ENCODE measurements around the gene FOXK2. TPM values are rescaled to one million over a fixed set of nuclear protein-coding genes. Genes with fewer than 3 reads are reported as not detected.

Gene FOXK2
- total and polyA plus RNA-seq, 2 of the 8 experiments (the other 6 are each of a cell fraction or from before 2014, with no cell fraction given): 34.7 to 64.9 TPM

DNA sequence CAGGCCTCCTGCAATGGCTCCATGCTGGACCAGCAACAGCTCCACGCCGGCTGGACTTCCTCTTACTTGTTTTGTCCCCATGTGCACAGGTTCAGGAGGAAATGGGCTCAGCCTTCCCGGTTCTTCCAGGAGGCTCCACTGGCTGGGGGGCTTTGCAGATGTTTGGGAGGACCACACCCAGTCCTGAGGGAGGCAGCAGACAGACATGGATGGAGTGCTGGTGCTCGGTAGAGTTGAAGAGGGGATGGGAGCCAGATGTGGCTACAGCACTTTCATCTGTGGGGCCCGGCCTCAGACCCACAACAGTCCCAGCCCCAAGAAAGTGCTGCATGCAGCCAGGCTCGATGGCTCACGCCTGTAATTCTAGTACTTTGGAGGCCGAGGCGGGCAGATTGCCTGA lies 39.2 kb upstream of the FOXK2 start:
- POLR2A ChIA-PET (ENCODE audit: partially characterized antibody): interaction anchor here (0.6 to 2.4 kb wide), 2 partner anchors 12 to 15 kb away, joined by 3 to 7 read pairs; no protein-coding TSS in a partner anchor
- no peak for DNase-seq (ENCODE audit: low read depth in 1 of 2, low spot score in 2 of 2)
- Histone ChIP-seq H3K9ac (replicated peaks in 1 of 4; ENCODE audit: extremely low read depth in 1 of 4, low read depth in 3 of 4, low read length in 3 of 4) (no peak overlapping the region), H2BK5ac (ENCODE audit: low read depth, low read length) (no peak overlapping the region), H4K5ac (ENCODE audit: insufficient read length, low read depth, low read length) (no peak overlapping the region), H3K4me3 (ENCODE audit: extremely low read depth in 1 of 4, insufficient read depth in 2 of 4, low read depth in 3 of 4, low read length in 4 of 4) (no peak overlapping the region), H3K4me1 (replicated peaks in 1 of 4; ENCODE audit: control insufficient read depth in 3 of 4, insufficient read depth in 4 of 4, low read length in 3 of 4) (no peaks in the 10 kb centered on the region), H2BK15ac (ENCODE audit: low read length) (no peak overlapping the region), H3K56ac (replicated peaks; ENCODE audit: insufficient read length, low read depth, low read length) (no peak overlapping the region), H3K79me2 (ENCODE audit: control insufficient read depth in 1 of 2, insufficient read depth in 2 of 2, low read length in 2 of 2) (no peaks in the 10 kb centered on the region), H3K23ac (ENCODE audit: insufficient read length) (no peak overlapping the region), H2BK20ac (ENCODE audit: low read length) (no peak overlapping the region), H3K27ac (ENCODE audit: low read depth, low read length) (no peak overlapping the region), H2BK12ac (ENCODE audit: low read depth, low read length) (no peak overlapping the region), H3K79me1 (ENCODE audit: low read depth, low read length) (no peaks in the 10 kb centered on the region), H2BK120ac (replicated peaks; ENCODE audit: low read depth, low read length) (no peak overlapping the region), H4K20me1 (replicated peaks in 1 of 2; ENCODE audit: control insufficient read depth in 1 of 2, insufficient read depth in 2 of 2, low read length in 2 of 2) (peaks cover 3 to 4% of the 10 kb centered on the region in 2 experiments), H4K8ac (ENCODE audit: extremely low read depth, insufficient read depth, low read length) (no peak overlapping the region), H3K27me3 (replicated peaks in 1 of 4; ENCODE audit: control insufficient read depth in 3 of 4, extremely low read depth in 1 of 4, insufficient read depth in 3 of 4, low read length in 3 of 4) (no peaks in the 10 kb centered on the region), H2AK5ac (ENCODE audit: low read depth, low read length) (no peak overlapping the region), H3K23me2 (ENCODE audit: low read depth, low read length) (no peaks in the 10 kb centered on the region), H3K36me3 (ENCODE audit: control insufficient read depth in 2 of 4, insufficient read depth in 4 of 4, low read length in 3 of 4) (peaks cover 14 to 42% (median 31%) of the 10 kb centered on the region in 4 experiments; a peak in 7 of 8 replicates), H2AFZ (ENCODE audit: low read length) (no peak overlapping the region), H3K14ac (ENCODE audit: insufficient read length) (no peak overlapping the region), H4K91ac (replicated peaks; ENCODE audit: insufficient read length, low read length) (no peak overlapping the region), H3K4ac (replicated peaks; ENCODE audit: insufficient read length, low read depth, low read length) (no peak overlapping the region), H3K18ac (ENCODE audit: extremely low read depth, low read length) (no peak overlapping the region), H3K4me2 (ENCODE audit: insufficient read depth in 1 of 2, low read depth in 2 of 2, low read length in 2 of 2) (no peak overlapping the region), H3K9me3 (ENCODE audit: insufficient read depth in 2 of 2, low read depth in 1 of 2, low read length in 1 of 2) (no peaks in the 10 kb centered on the region)
- CTCF ChIA-PET (ENCODE audit: partially characterized antibody): interaction anchor here (0.8 to 1.7 kb wide), 13 partner anchors 13 to 182 kb away, joined by 3 to 6 read pairs (median 3); no protein-coding TSS in a partner anchor
- WGBS, 2 experiments (ENCODE audit: extremely low coverage in 1 of 2, insufficient coverage in 1 of 2, insufficient read length in 1 of 2, insufficient replicate concordance in 2 of 2, low coverage in 1 of 2, low lambda C conversion rate in 2 of 2, missing lambda C conversion rate in 1 of 2): 98% methylated on average over 9 of the region's 9 CpGs; no CpG with 5 or more reads in 1 of the 2 experiments
- TF ChIP-seq TEAD4 (IDR thresholded peaks at IDR 0.05; ENCODE audit: low read depth, low read length) (no peak), CBX8 (IDR thresholded peaks at IDR 0.05; ENCODE audit: borderline replicate concordance, low read depth, low read length) (no peak), SIX5 (IDR thresholded peaks at IDR 0.05; ENCODE audit: low read depth, low read length) (no peak)
- no peak for FAIRE-seq
